C4-2B (cell line): ENCODE measurements around the gene KMT5B.

ENCODE experiments used
- H3K27ac ChIP-seq: fragments of 450-650 bp; 2 replicates; pipeline ENCODE4 v1.5.1; 2017
- ZFX ChIP-seq: fragments of 450-650 bp; IDR thresholded peaks from 2 replicates; pipeline ENCODE4 v1.6.1; 2017
- TF ChIP-seq, protein P1 (sequence below): fragments of 450-650 bp; conservative IDR thresholded peaks from 2 replicates; pipeline ENCODE4 v1.5.1; 2017; ENCODE audit warnings: mild to moderate bottlenecking

The KMT5B gene

GRCh38 chr11:68164437-68164836 is 48.7 kb downstream of the KMT5B start:
- H3K27ac ChIP-seq = no peak overlapping the region
- TF ChIP-seq, protein P1, sequence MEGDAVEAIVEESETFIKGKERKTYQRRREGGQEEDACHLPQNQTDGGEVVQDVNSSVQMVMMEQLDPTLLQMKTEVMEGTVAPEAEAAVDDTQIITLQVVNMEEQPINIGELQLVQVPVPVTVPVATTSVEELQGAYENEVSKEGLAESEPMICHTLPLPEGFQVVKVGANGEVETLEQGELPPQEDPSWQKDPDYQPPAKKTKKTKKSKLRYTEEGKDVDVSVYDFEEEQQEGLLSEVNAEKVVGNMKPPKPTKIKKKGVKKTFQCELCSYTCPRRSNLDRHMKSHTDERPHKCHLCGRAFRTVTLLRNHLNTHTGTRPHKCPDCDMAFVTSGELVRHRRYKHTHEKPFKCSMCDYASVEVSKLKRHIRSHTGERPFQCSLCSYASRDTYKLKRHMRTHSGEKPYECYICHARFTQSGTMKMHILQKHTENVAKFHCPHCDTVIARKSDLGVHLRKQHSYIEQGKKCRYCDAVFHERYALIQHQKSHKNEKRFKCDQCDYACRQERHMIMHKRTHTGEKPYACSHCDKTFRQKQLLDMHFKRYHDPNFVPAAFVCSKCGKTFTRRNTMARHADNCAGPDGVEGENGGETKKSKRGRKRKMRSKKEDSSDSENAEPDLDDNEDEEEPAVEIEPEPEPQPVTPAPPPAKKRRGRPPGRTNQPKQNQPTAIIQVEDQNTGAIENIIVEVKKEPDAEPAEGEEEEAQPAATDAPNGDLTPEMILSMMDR = no peak
- no peak for TF ChIP-seq ZFX

DNA sequence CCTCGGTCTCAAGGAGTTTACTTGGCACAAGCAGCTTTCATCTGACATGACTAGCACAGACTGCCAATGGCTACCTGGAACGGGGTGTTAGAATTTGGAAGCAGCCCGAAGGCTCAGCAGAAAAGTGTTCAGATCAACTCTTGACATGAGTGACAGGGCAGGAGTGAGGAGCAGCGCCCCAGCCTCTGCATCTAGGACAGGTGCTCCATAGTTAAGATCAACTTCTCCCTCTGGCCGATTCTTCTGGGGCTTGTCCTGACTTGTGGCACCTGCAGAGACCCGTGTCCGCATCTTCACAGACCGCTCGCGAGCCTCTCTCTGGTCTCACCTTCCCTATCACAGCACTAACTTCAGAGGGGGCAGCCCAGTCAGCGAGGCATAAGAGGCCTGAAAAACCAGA is 49.4 kb downstream of the KMT5B start:
- TF ChIP-seq, protein P1 = no peak
- TF ChIP-seq ZFX = no peak

DNA sequence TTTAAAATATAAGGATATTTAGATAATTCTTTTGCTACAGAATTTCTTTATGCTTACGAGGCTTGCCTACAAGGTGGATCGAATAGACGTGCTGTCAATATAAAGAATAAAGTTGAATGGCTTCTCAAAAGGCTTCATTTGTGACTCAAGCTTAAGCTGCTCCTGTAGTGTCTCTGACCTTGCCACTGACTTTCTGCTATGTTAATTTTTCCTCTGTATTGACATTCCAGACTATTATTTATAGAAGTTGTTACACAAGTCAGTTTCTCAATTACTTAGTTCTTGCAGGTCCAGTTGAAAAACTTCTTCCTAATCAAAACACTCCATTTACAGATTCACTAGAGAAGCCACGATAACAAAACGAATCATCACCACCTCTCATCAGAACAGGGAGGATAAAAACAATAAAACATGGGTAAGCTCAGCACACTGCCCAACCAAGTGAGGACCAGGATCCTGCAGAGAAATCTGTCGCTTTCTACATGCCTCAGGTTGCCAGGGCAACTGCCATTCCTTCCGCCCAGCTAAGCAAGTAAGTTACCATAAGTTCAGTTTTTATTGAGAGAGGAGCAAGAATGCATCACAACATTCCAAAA is 52.9 kb downstream of the KMT5B start:
- H3K27ac ChIP-seq = no peak overlapping the region
- TF ChIP-seq, protein P1 = no peak
- no peak for TF ChIP-seq ZFX

More for the DNA sequence above, 49.4 kb downstream of the KMT5B start:
- H3K27ac ChIP-seq = no peak overlapping the region

- no peak for TF ChIP-seq ZFX
- TF ChIP-seq, protein P1 = no peak
- H3K27ac ChIP-seq = no peak overlapping the region
Measured at GRCh38 chr11:68159665-68160064, 53.4 kb downstream of the KMT5B start.

GRCh38 chr11:68159161-68159560 is 53.9 kb downstream of the KMT5B start:
- no peak for TF ChIP-seq ZFX
- TF ChIP-seq, protein P1 = no peak
- no peak overlapping the region for H3K27ac ChIP-seq

DNA sequence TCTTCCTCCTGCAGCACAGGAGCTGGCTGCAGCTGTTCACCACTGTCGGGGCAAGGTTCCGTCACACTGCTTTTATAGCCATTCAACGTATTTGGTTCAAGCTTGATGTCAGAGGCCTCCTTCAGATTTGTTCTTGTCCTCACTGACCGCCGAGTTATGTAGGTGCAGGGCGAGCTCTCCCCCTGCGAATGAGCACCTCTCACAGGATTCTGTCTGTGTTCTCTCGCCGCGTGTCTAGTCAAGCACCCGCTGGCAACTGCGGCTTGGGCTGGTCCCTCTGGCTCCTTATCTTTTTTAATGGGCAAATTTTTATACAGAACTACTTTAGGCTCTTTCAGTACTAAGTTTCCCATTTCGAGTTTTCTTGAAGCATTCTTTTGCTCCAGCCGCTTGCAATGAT is 54.5 kb downstream of the KMT5B start:
- no peak overlapping the region for H3K27ac ChIP-seq
- no peak for TF ChIP-seq ZFX
- TF ChIP-seq, protein P1 = no peak

DNA sequence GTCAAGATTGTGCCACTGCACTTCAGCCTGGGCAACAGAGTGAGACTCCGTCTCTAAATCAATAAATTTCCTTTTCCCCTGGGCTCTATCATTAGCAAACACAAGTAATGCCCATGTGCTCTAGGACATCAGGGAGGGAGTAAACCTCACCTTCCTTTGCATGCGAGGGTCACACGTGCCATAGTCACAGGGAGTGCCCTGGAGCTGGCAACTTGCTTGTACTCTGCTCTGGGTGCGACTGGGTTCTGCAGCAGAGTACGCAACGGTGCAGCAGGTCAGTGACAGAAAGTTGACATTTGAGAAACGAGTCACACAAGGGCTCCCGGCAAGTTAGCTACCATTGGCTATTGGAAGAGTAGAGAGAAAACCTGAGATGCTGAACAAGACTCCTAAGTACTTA is 59.4 kb downstream of the KMT5B start:
- H3K27ac ChIP-seq = no peak overlapping the region
- no peak for TF ChIP-seq ZFX
- TF ChIP-seq, protein P1 = no peak
